HG03066 (cell line): ENCODE measurements around the gene BRD9.

Source experiments
- ATAC-seq: cut with Tn5 transposase; IDR thresholded peaks from one replicate; pipeline ENCODE4 v1.9.1; 2021; ENCODE audit warnings: low read depth; ENCODE audit not compliant: unreplicated experiment

BRD9 gene

GRCh38 chr5:905139-905642, 12.6 kb upstream of the BRD9 start:
- ATAC-seq: no peak

DNA sequence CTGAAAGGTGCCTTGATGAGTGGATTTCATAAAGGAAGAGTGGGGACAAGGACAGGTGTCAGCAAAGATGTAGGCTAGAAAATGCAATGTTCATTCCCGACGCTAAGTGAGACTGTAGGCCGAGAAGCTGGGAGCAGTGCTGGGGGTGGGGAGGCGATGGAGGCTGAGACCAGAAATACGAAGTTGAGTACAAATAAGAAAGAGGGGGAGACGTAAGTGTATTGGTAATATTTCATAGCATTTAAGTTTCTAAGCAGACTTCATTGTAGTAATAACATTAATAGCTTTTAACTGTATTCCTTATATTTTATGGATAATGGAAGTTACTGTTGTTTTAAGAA, 11.1 kb upstream of the BRD9 start:
- ATAC-seq: no peak

- ATAC-seq: no peak
These were observed 9.7 kb upstream of the BRD9 start for GRCh38 chr5:902129-902916.

GRCh38 chr5:900781-901180, 8.2 kb upstream of the BRD9 start:
- no peak for ATAC-seq

DNA sequence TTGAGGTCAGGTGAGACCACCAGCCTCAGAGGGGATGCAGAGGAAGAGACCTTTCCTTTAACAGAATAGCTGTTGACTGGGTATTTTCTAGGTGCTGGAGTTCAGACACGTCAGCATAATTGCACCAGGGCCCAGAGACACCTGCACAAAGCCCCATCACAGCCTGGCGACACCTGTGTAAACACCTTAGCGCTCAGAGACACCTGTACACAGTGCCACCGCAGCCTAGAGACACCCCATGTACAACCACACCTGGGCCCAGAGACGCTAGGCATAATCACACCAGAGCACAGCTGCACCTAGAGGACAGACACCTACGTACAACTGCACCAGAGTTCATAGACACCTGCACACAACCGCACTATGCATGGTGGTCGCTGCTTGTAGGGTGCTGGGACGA, 1.1 kb upstream of the BRD9 start:
- no peak for ATAC-seq

GRCh38 chr5:893137-893506, 521 bp upstream of the BRD9 start:
- peak; percentile 30 for ATAC-seq

DNA sequence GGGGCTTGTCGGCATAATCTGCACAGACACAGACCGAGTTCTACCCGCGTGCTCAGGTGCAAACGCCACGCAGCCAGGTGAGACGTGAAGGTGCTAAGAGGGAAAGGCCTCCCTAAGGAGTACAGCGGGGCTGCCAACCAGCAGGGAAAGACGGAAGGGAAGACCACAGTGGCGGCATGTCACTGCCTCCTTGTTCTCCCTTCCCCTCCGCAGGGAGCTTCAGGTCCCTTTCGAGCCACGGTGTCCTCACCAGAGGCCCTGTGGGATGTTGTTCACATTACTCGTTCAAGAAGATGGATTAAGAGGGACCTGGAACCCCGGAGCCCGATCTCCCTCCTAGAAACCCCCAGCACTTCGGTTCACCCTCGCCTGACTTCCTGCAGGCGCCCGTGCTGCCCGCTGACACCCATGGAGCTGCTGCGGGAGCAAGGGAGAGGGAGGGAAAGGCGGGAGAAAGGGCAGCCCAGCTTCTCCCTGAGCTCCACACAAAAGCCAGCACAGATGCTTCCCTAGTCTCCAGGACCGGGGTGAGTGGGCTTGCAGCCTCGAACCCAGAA, 686 bp downstream of the BRD9 start:
- peak; percentile 16 for ATAC-seq

- no peak for ATAC-seq
These were observed 1.3 kb downstream of the BRD9 start for GRCh38 chr5:891117-891836.

DNA sequence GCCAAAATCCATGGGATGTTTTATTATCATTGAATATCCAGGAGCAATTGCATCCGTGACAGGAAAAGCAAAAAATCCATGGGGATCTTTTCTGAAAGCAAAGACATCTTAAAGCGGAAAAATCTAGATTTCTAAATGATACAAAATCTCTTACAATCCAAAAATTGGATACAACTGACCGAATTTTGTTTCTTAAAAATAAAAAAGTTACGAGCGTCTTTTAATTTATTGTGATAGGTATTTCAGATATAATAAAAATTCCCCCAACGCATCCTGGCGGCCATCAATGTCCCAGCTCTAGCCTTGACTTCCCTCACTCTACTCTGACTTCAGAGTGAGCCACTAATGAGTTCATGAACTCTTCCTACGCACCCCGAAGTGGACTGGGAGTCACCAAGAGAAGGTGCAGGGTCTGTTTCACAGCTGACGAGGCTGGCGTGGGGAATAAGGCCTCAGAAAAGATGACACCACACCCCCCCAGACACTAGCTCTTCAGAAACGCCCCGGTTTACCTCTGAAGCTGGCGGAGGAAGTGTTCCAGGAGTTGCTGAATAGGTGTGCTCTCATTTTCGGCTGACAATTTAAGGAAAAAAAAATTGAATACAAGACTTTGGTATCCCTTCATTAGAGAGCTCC, 3.4 kb downstream of the BRD9 start:
- no peak for ATAC-seq

- no peak for ATAC-seq
These were observed 4.0 kb downstream of the BRD9 start for GRCh38 chr5:888638-889035.

DNA sequence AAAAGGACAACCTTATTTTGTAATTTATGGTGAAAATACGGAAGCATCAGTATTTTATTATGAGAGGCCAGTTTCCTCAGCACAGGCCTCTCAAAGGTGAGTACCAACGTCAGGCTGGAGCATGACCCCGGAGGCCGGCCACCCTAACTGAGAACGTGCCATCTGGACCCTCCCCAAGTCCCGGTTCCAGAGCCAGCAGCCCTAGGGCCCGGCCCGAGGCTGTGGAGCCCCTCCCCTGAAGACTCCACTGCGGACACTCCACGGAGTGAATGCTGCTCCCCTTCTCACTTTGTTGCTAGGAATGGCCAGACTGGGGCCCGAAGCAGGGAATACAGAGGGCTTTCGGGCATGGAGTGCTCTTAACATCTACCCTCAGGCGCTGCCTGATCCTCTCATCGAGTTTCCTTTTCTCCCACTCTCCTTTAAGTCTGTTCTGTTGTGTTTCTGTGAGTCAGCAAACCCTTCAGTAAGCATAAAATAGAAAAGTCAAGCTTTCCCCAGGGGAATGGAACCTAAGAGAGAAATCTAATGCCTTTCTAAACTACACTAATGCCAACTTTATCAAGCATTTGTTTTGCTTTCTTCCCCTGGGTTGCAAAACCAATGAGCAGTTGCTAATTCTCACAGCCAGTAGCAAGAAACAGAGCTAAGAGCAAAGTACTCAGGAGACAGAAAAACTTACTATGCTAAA, 4.5 kb downstream of the BRD9 start:
- no peak for ATAC-seq

GRCh38 chr5:886716-887325, 5.8 kb downstream of the BRD9 start:
- no peak for ATAC-seq

- ATAC-seq: no peak
These were observed 6.6 kb downstream of the BRD9 start for GRCh38 chr5:886036-886435.

- ATAC-seq: no peak
These were observed 7.1 kb downstream of the BRD9 start for GRCh38 chr5:885529-885928.

DNA sequence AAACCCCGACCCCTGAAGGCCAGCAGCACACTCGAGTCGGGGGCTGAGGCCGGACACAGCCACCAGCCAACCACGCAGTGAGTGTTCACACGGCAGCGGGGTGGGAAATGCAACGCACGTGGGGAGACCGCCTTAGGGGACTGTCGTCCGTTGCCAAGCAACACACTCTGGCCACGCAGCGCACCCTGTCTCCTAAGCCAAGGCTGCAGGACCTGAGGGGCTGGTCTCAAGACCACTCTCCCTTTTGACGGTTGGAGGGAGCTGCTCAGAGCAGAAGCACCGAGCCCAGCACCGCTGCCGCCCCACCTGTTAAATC, 7.5 kb downstream of the BRD9 start:
- no peak for ATAC-seq

GRCh38 chr5:884345-885126, 8.1 kb downstream of the BRD9 start:
- no peak for ATAC-seq

DNA sequence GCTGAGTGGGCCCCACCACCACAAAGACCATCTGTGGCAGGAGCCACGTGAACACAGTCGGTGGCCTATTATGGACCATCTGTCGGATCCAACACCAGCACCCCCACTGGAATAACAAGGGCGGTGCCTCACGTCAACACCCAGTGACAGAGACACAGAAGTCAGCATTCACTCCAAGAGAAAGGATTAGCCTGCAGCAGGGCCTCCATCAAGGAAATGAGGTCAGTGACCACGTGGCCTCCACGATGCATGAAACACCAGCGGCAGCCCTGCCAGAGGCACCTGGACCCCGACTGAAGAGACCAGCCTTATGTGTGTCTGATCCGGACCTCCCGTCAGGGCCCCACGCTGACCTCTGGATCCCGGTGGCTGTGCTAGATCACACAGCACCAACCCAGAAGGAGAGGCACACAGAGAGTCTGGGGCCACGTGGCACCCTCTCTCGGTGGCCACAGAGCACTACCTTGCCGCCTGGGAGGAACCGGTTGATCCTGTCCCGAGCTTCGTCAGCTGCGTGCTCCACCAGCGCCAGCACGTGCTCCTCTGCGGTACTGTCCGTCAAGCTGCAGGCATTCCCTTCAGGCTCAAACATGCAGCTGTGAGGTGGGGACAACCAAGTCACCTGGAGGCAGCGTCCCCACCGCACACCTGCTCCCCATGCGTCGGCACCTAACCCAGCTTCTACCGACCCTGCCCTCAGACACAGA, 9.0 kb downstream of the BRD9 start:
- no peak for ATAC-seq

- no peak for ATAC-seq
These were observed 10.1 kb downstream of the BRD9 start for GRCh38 chr5:882253-883183.
